Nucleus accumbens (tissue), 56 donors: ENCODE results near the gene DNAJC1.

Experiments
- DNase-seq, 56 donors: peaks; one replicate each; lab custom pipeline; 2025; lab: John Stamatoyannopoulos, UW

Gene DNAJC1

GRCh38 chr10:21797984-21798765 lies 205.4 kb downstream of the DNAJC1 start:
- no peak for DNase-seq

DNA sequence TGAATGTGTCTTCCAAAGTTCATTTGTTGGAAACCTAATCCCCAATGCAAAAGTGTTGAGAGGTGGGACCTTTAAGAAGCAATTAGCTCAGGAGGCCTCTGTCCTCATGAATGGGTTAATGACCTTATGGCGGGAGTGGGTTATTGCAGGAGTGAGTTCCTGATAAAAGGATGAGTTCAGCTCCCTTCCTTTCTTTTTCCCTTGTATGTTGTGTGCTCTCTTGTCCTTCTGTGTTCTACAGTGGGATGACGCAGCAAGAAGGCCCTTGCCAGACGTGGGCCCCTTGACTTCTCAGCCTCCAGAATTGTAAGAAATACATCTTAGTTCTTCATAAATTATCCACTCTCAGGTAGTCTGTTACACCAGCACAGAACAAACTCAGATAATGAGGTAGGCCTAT lies 206.0 kb downstream of the DNAJC1 start:
- DNase-seq = no peak

GRCh38 chr10:21791276-21791675 lies 212.3 kb downstream of the DNAJC1 start:
- no peak for DNase-seq

DNA sequence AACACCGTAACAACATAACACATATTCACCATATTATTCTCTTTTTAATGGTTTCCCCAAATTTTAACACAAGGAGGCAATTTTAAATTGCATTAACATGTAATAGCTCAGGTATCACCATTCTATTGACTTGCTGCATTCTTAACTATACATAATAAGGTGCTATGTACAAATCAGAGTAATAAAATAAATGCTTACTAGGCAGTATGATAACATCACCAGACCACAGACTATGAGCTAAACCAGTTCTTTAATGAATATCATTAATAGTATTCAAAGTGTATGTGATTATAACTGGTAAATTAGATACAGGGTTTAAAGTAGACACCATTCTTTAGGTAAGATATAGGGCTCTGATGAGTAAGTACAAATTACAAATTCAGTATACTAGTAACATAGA lies 226.6 kb downstream of the DNAJC1 start:
- no peak for DNase-seq

DNA sequence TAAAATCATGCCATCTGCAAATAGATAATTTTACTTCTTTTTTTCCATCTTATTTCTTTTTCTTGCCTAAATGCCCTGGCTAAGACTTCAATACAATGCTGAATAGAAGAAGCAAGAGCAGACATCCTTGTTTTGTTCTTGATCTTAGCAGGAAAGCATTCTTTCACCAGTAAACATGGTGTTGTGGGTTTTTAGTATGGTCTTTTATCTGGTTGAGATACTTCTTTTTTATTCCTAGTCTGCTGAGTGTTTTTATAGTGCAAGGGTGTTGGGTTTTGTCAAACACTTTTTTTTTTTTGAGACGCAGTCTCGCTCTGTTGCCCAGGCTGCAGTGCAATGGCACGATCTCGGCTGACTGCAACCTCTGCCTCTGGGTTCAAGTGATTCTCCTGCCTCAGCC lies 232.3 kb downstream of the DNAJC1 start:
- DNase-seq = no peak

- no peak for DNase-seq
Observed at GRCh38 chr10:21769041-21769440, 234.5 kb downstream of the DNAJC1 start.

GRCh38 chr10:21764466-21765189 lies 238.9 kb downstream of the DNAJC1 start:
- no peak for DNase-seq

DNA sequence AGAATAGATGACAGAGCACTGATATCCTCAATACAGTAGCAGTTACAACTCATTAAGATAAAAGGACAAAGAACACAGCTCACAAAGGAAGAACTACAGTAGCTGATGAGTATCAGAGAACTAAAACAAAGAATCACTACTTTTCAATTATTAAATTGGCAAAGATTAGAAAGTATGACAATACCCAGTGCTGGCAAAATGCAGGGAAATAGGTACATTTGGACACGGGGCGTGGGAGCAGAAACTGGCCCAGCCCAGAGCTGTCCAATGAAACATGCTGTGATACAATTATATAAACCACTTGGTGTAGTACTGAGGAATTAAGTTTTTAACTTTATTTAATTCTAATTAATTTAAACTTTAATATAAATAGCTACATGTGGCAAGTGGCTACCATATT lies 243.2 kb downstream of the DNAJC1 start:
- DNase-seq = no peak

DNA sequence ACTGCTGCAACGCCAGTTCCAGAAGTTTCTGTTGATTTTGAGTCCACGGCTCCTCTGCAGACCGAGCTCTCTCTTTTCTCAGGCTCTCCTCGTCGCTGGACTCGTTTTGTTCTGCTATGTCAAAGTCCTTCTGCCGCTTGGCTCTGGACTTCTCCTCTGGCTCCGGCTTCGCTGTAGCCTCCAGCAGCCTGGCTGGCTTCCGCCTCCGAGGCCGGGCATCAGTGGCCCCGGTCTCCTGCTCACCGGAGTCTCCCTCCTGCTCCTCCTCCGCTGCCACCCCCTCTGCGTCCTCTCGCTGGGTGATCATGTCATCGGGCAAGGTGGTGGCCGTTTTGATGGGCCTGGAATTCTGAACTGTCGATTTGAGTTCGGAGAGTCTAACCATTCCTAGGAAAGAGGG lies 244.3 kb downstream of the DNAJC1 start:
- no peak for DNase-seq

GRCh38 chr10:21758696-21759095 lies 244.8 kb downstream of the DNAJC1 start:
- no peak for DNase-seq

DNA sequence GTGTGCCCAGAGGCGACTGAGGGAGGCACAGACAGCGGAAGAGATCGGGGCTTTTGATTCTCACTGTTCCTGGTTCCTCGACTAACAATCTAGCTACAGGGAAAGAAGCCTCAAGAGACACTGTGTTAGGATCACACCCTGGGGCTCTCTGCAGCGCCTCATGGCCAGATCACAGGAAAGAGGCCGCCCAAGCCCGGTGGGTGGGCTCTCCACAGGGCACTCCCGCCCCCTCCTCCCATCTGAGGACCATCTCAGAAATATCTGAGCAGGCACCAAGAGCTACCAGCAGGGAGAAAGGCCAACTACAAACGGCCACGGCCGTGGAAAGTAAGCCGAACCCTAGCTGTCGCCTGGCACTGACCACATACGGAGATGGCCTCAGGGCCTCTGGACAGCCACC lies 245.3 kb downstream of the DNAJC1 start:
- no peak for DNase-seq

GRCh38 chr10:21757185-21757901 lies 246.2 kb downstream of the DNAJC1 start:
- DNase-seq = no peak

- no peak for DNase-seq
Observed at GRCh38 chr10:21756707-21757106, 246.8 kb downstream of the DNAJC1 start.

- DNase-seq = no peak
Observed at GRCh38 chr10:21754410-21755011, 249.0 kb downstream of the DNAJC1 start.

GRCh38 chr10:21753497-21754270 lies 249.8 kb downstream of the DNAJC1 start:
- DNase-seq = no peak

- DNase-seq = no peak
Observed at GRCh38 chr10:21751341-21752310, 251.9 kb downstream of the DNAJC1 start.

- DNase-seq = no peak
Observed at GRCh38 chr10:21750424-21750823, 253.1 kb downstream of the DNAJC1 start.

GRCh38 chr10:21749788-21750187 lies 253.7 kb downstream of the DNAJC1 start:
- DNase-seq = no peak

DNA sequence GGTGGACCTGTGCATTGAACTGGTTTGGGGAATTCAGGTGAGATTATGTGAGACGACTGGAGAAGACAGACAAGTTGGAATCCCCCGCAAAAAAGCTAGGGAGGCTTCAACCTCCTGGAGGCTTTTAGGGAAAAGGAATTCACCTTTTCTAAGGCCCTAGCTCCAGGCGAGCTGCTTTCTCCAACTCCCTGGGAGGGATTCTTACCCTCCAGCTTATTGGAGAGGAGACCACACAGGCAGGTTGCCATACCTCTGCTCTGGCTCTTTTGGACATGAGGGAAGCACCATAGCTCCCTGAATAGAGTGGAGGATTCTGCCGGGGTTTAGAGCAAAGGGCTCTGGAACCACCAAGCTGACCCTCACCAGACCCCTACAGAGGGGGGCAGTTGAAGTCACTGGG lies 255.7 kb downstream of the DNAJC1 start:
- no peak for DNase-seq
